ENCODE results near the gene NRXN2.

GRCh38 chr11:64570341-64570740, 152.7 kb downstream of the NRXN2 start:
- no peak for TF ChIP-seq GATA3 (IDR thresholded peaks at IDR 0.05; ENCODE audit: low read depth, low read length)
- TF ChIP-seq GATA2 (IDR thresholded peaks at IDR 0.05; ENCODE audit: low read depth, low read length) = no peak
